GM12878 (cell line): ENCODE results near the gene CNTLN. TPM values are rescaled to one million over a fixed set of nuclear protein-coding genes. Genes with fewer than 3 reads are reported as not detected.

Experiments
- ATAC-seq: fragments of 200-7000 bp; cut with Tn5 transposase; 3 replicates; pipeline ENCODE4 v1.9.1; 2020; ENCODE audit warnings: mild to moderate bottlenecking, moderate library complexity
- BruUV-seq: library from RNA; stranded (reverse); fragments of 400-500 nt; replicated peaks from 2 replicates; lab custom pipeline; 2021; lab: Mats Ljungman, UMichigan
- CTCF ChIA-PET: fragments of 300-600 bp; sonication (Branson Sonifier 250); formaldehyde crosslinking; extraction: SDS; loops from one replicate; lab custom pipeline; 2021; ENCODE audit warnings: inconsistent platforms; lab: Yijun Ruan, JAX
- POLR2A ChIA-PET: fragments of 350-600 bp; formaldehyde crosslinking; extraction: SDS; loops from one replicate; lab custom pipeline; 2021; ENCODE audit warnings: inconsistent platforms; lab: Charles Lee
- RAD21 ChIA-PET: fragments of 300-600 bp; sonication (Branson Sonifier 250); formaldehyde crosslinking; loops from one replicate; lab custom pipeline; 2023; ENCODE audit warnings: antibody characterized with exemption; ENCODE audit not compliant: unreplicated experiment; lab: Charles Lee
- SMC1A ChIA-PET: fragments of 300-600 bp; sonication (Branson Sonifier 250); formaldehyde crosslinking; loops from one replicate; lab custom pipeline; 2023; ENCODE audit not compliant: unreplicated experiment, uncharacterized antibody; lab: Charles Lee
- DNase-seq: peaks from one replicate; pipeline ENCODE4 v3.0.0-alpha.2; 2011; ENCODE audit warnings: low read depth, low spot score
- FAIRE-seq: peaks from 3 replicates; lab custom pipeline; 2011; peaks lifted over from hg19 to GRCh38; lab: Jason Lieb, UNC
- H2AFZ ChIP-seq: 2 replicates; pipeline ENCODE4 v1.6.0; 2011; ENCODE audit warnings: low read depth, low read length, control low read depth; ENCODE audit not compliant: control insufficient read depth
- H3K27ac ChIP-seq: 2 replicates; pipeline ENCODE4 v1.5.1; 2011; ENCODE audit warnings: control low read depth; ENCODE audit not compliant: control insufficient read depth, insufficient read depth
- H3K27me3 ChIP-seq, 2 experiments: replicated peaks in 1 of 2; 2 replicates each; pipeline versions ENCODE4 v1.6.0 to v1.6.1; 2011; ENCODE audit warnings: low read length in 1 of 2; ENCODE audit not compliant: control insufficient read depth in 2 of 2, insufficient read depth in 2 of 2
- H3K36me3 ChIP-seq, 2 experiments: 2 replicates each; pipeline ENCODE4 v1.5.1; 2011; ENCODE audit warnings: low read length in 1 of 2; ENCODE audit not compliant: control insufficient read depth in 2 of 2, insufficient read depth in 2 of 2
- H3K4me1 ChIP-seq: 2 replicates; pipeline ENCODE4 v1.6.1; 2011; ENCODE audit warnings: mild to moderate bottlenecking, low read length, moderate library complexity, mixed read lengths; ENCODE audit not compliant: control insufficient read depth, insufficient read depth
- H3K4me2 ChIP-seq: 2 replicates; pipeline ENCODE4 v1.6.0; 2011; ENCODE audit warnings: control low read depth; ENCODE audit not compliant: control insufficient read depth, insufficient read depth
- H3K4me3 ChIP-seq: fragments of 200-600 bp; sonication (generic); 2 replicates; pipeline ENCODE4 v1.5.1; 2016
- H3K79me2 ChIP-seq: 2 replicates; pipeline ENCODE4 v1.6.0; 2011; ENCODE audit warnings: low read length; ENCODE audit not compliant: control insufficient read depth, insufficient read depth
- H3K9ac ChIP-seq: 2 replicates; pipeline ENCODE4 v1.8.0; 2011; ENCODE audit warnings: low read length, control low read depth, mixed read lengths; ENCODE audit not compliant: control insufficient read depth, insufficient read depth
- H3K9me3 ChIP-seq: replicated peaks from 3 replicates; pipeline ENCODE4 v1.5.1; 2011; ENCODE audit warnings: mild to moderate bottlenecking, low read length; ENCODE audit not compliant: control insufficient read depth, insufficient read depth
- H4K20me1 ChIP-seq: 2 replicates; pipeline ENCODE4 v1.6.0; 2011; ENCODE audit not compliant: control insufficient read depth, insufficient read depth
- BCLAF1 ChIP-seq: fragments of 450-650 bp; IDR thresholded peaks from 2 replicates; pipeline ENCODE4 v1.6.1; 2017; ENCODE audit warnings: antibody characterized with exemption, mild to moderate bottlenecking, moderate library complexity
- CUX1 ChIP-seq: IDR thresholded peaks from 2 replicates; pipeline ENCODE4 v1.6.1; 2012; ENCODE audit warnings: improper control_type of control experiment, low read depth, low read length; ENCODE audit not compliant: insufficient replicate concordance
- ETV6 ChIP-seq, 2 experiments: fragments of 450-650 bp in 1 of 2; IDR thresholded peaks in 1 of 2; conservative IDR thresholded peaks in 1 of 2; 2 replicates each; pipeline ENCODE4 v1.6.1; 2014; ENCODE audit warnings: antibody characterized with exemption in 1 of 2, borderline replicate concordance in 1 of 2, low read depth in 1 of 2, mild to moderate bottlenecking in 1 of 2, moderate library complexity in 1 of 2
- NFYB ChIP-seq: IDR thresholded peaks from 2 replicates; pipeline ENCODE4 v1.6.1; 2011; ENCODE audit warnings: low read depth, mild to moderate bottlenecking, low read length, improper control_type of control experiment, moderate library complexity; ENCODE audit not compliant: insufficient read depth
- NKRF ChIP-seq: fragments of 450-650 bp; conservative IDR thresholded peaks from 2 replicates; pipeline ENCODE4 v1.6.1; 2017; ENCODE audit warnings: mild to moderate bottlenecking, moderate library complexity
- RUNX3 ChIP-seq: IDR thresholded peaks from 2 replicates; pipeline ENCODE4 v1.6.1; 2012; ENCODE audit warnings: low read length, inconsistent platforms
- ZSCAN29 ChIP-seq: fragments of 450-650 bp; IDR thresholded peaks from 2 replicates; pipeline ENCODE4 v1.6.1; 2017; ENCODE audit warnings: mild to moderate bottlenecking, moderate library complexity
- in situ Hi-C: fragments of 300-500 bp; cut with MboI; formaldehyde crosslinking; loops from 9 replicates; pipeline ENCODE4 v1.14.3; 2018; ENCODE audit warnings: mixed read lengths
- intact Hi-C: fragments of 100-400 bp; cut with micrococcal nuclease; formaldehyde crosslinking; loops from one replicate; pipeline ENCODE4 v1.14.2; 2022; ENCODE audit not compliant: unreplicated experiment
- polyA plus RNA-seq, 11 experiments: library from polyadenylated mRNA; depleted of rRNA in 4 of 11; unstranded in 6 of 11; stranded (reverse) in 5 of 11; fragments of >200 nt; fragmentation: Nextera tagmentation in 4 of 11; fragmentation: Illumina TruSeq in 1 of 11; extraction: Ambion mirVana in 4 of 11; extraction: Trizol in 1 of 11; gene quantifications; 1 replicate in 1 of 11; 2 replicates in 10 of 11; pipeline versions ENCODE4 v1.2.1 to v1.2.3, GENCODE V29; 2011 to 2016; ENCODE audit warnings: inconsistent platforms in 2 of 11, missing spikeins in 2 of 11, low read depth in 1 of 11
- total RNA-seq, 4 experiments: library from RNA; depleted of rRNA in 3 of 4; stranded (reverse); fragments of >200 nt in 3 of 4; fragmentation: Illumina TruSeq in 1 of 4; extraction: Trizol in 1 of 4; gene quantifications; 2 replicates each; pipeline versions ENCODE4 v1.2.1 to v1.2.3, GENCODE V29; 2013 to 2021
- TF ChIP-seq, protein P1 (sequence below): fragments of 150-350 bp; IDR thresholded peaks from 2 replicates; pipeline ENCODE4 v1.6.1; 2016; ENCODE audit warnings: low read depth, low read length

CNTLN gene
- total and polyA plus RNA-seq, 10 of the 15 experiments (the other 5 are each of a cell fraction or from before 2014, with no cell fraction given): 0.01 to 7.0 (median 0.03) TPM; not detected in 4

DNA sequence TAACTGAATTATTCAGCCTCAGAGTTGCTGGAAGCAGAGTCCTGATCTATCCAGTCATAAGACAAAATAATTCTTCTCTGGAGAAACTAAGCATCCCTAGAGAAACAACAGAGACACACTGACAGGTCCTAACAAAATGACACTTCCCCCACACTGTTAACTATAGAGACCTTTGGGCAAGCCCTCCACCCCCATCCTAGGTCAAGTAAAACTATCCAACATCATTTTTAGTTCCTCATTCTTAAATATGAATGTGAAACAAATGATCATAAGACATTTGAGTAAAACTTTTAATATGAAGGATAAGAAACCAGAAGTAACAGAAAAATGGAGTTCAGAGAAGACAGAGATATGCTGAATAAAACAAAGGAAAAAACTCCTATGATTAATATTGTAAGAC, 30.9 kb downstream of the CNTLN start:
- H3K27ac ChIP-seq: no peak overlapping the region
- BruUV-seq: no TSS peak
- no peak for ATAC-seq
- no peak for DNase-seq
- no peaks in the 10 kb centered on the region for H3K9me3 ChIP-seq
- no peaks in the 10 kb centered on the region for H4K20me1 ChIP-seq
- ChIA-PET CTCF (no interaction called here), SMC1A (no interaction called here), POLR2A (no interaction called here), RAD21 (no interaction called here)
- H3K9ac ChIP-seq: no peak overlapping the region
- no peak overlapping the region for H3K4me3 ChIP-seq
- H3K4me2 ChIP-seq: no peak overlapping the region
- no peak for FAIRE-seq
- in situ Hi-C loops: no loop called here
- no peaks in the 10 kb centered on the region for H3K79me2 ChIP-seq
- intact Hi-C loops: no loop called here
- H2AFZ ChIP-seq: no peak overlapping the region
- H3K27me3 ChIP-seq: no peaks in the 10 kb centered on the region
- H3K4me1 ChIP-seq: no peaks in the 10 kb centered on the region
- H3K36me3 ChIP-seq: no peaks in the 10 kb centered on the region
- no peak for TF ChIP-seq CUX1
- TF ChIP-seq NKRF: no peak
- no peak for TF ChIP-seq ETV6 (conservative IDR thresholded peaks at IDR 0.05 in 1 of 2, IDR thresholded peaks at IDR 0.05 in 1 of 2; ENCODE audit: borderline replicate concordance in 1 of 2, low read depth in 1 of 2)
- TF ChIP-seq NFYB: no peak
- TF ChIP-seq RUNX3: no peak
- no peak for TF ChIP-seq BCLAF1
- no peak for TF ChIP-seq ZSCAN29
- TF ChIP-seq, protein P1, sequence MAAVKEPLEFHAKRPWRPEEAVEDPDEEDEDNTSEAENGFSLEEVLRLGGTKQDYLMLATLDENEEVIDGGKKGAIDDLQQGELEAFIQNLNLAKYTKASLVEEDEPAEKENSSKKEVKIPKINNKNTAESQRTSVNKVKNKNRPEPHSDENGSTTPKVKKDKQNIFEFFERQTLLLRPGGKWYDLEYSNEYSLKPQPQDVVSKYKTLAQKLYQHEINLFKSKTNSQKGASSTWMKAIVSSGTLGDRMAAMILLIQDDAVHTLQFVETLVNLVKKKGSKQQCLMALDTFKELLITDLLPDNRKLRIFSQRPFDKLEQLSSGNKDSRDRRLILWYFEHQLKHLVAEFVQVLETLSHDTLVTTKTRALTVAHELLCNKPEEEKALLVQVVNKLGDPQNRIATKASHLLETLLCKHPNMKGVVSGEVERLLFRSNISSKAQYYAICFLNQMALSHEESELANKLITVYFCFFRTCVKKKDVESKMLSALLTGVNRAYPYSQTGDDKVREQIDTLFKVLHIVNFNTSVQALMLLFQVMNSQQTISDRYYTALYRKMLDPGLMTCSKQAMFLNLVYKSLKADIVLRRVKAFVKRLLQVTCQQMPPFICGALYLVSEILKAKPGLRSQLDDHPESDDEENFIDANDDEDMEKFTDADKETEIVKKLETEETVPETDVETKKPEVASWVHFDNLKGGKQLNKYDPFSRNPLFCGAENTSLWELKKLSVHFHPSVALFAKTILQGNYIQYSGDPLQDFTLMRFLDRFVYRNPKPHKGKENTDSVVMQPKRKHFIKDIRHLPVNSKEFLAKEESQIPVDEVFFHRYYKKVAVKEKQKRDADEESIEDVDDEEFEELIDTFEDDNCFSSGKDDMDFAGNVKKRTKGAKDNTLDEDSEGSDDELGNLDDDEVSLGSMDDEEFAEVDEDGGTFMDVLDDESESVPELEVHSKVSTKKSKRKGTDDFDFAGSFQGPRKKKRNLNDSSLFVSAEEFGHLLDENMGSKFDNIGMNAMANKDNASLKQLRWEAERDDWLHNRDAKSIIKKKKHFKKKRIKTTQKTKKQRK: no peak
